HG03378 (cell line): Measurements from ENCODE around the gene ARNT2.

ENCODE experiments used
- ATAC-seq: cut with Tn5 transposase; IDR thresholded peaks from one replicate; pipeline ENCODE4 v1.9.1; 2021; ENCODE audit warnings: mild to moderate bottlenecking, moderate library complexity; ENCODE audit not compliant: unreplicated experiment

ARNT2 gene

GRCh38 chr15:80462836-80463512, 58.8 kb downstream of the ARNT2 start:
- no peak for ATAC-seq

- ATAC-seq, result no peak
Measured at GRCh38 chr15:80464951-80465625, 60.9 kb downstream of the ARNT2 start.

GRCh38 chr15:80465626-80466005, 61.4 kb downstream of the ARNT2 start:
- ATAC-seq, result no peak

- no peak for ATAC-seq
Measured at GRCh38 chr15:80466543-80466942, 62.4 kb downstream of the ARNT2 start.

- ATAC-seq, result no peak
Measured at GRCh38 chr15:80467311-80467714, 63.1 kb downstream of the ARNT2 start.

GRCh38 chr15:80468796-80469195, 64.6 kb downstream of the ARNT2 start:
- no peak for ATAC-seq

GRCh38 chr15:80471881-80472280, 67.7 kb downstream of the ARNT2 start:
- ATAC-seq, result no peak

- no peak for ATAC-seq
Measured at GRCh38 chr15:80473286-80474223, 69.4 kb downstream of the ARNT2 start.

GRCh38 chr15:80474224-80475215, 70.3 kb downstream of the ARNT2 start:
- ATAC-seq, result no peak

- ATAC-seq, result no peak
Measured at GRCh38 chr15:80475572-80475971, 71.4 kb downstream of the ARNT2 start.

GRCh38 chr15:80476036-80476435, 71.9 kb downstream of the ARNT2 start:
- no peak for ATAC-seq

GRCh38 chr15:80478075-80478474, 73.9 kb downstream of the ARNT2 start:
- no peak for ATAC-seq

- no peak for ATAC-seq
Measured at GRCh38 chr15:80479191-80479590, 75.0 kb downstream of the ARNT2 start.

GRCh38 chr15:80480171-80480811, 76.1 kb downstream of the ARNT2 start:
- no peak for ATAC-seq

- no peak for ATAC-seq
Measured at GRCh38 chr15:80480909-80481308, 76.7 kb downstream of the ARNT2 start.

- ATAC-seq, result no peak
Measured at GRCh38 chr15:80482696-80483095, 78.5 kb downstream of the ARNT2 start.

- no peak for ATAC-seq
Measured at GRCh38 chr15:80483725-80484161, 79.6 kb downstream of the ARNT2 start.

GRCh38 chr15:80484333-80484864, 80.2 kb downstream of the ARNT2 start:
- ATAC-seq, result no peak

GRCh38 chr15:80485370-80486164, 81.4 kb downstream of the ARNT2 start:
- no peak for ATAC-seq
